ENCODE data around the gene CHURC1.

- TF ChIP-seq, protein P1, sequence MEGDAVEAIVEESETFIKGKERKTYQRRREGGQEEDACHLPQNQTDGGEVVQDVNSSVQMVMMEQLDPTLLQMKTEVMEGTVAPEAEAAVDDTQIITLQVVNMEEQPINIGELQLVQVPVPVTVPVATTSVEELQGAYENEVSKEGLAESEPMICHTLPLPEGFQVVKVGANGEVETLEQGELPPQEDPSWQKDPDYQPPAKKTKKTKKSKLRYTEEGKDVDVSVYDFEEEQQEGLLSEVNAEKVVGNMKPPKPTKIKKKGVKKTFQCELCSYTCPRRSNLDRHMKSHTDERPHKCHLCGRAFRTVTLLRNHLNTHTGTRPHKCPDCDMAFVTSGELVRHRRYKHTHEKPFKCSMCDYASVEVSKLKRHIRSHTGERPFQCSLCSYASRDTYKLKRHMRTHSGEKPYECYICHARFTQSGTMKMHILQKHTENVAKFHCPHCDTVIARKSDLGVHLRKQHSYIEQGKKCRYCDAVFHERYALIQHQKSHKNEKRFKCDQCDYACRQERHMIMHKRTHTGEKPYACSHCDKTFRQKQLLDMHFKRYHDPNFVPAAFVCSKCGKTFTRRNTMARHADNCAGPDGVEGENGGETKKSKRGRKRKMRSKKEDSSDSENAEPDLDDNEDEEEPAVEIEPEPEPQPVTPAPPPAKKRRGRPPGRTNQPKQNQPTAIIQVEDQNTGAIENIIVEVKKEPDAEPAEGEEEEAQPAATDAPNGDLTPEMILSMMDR (IDR thresholded peaks at IDR 0.05) = no peak
- no peak for TF ChIP-seq POLR2A (IDR thresholded peaks at IDR 0.05)
Observed at GRCh38 chr14:64931123-64931522, 16.9 kb downstream of the CHURC1 start.

Measured in uterus (tissue), 2 donors.